Astrocyte (in vitro differentiated cells and primary cell): ENCODE measurements around the gene PPP2R5D. TPM values are rescaled to one million over a fixed set of nuclear protein-coding genes. Genes with fewer than 3 reads are reported as not detected.
A peak's percentile ranks its signal among the peaks of the same experiment; 100 is the strongest.

Experiments
- DNase-seq: peaks from one replicate; pipeline ENCODE4 v3.0.0-alpha.2; 2010; ENCODE audit warnings: low read depth
- FAIRE-seq: peaks from 2 replicates; lab custom pipeline; 2011; peaks lifted over from hg19 to GRCh38; lab: Jason Lieb, UNC
- H2AFZ ChIP-seq: 2 replicates; pipeline ENCODE4 v1.6.0; 2012; ENCODE audit warnings: low read depth, low read length, inconsistent platforms
- H3K27ac ChIP-seq: 2 replicates; pipeline ENCODE4 v1.5.1; 2011; ENCODE audit warnings: low read depth, low read length, inconsistent platforms
- H3K27me3 ChIP-seq: 2 replicates; pipeline ENCODE4 v1.6.0; 2011; ENCODE audit warnings: low read length, inconsistent platforms; ENCODE audit not compliant: insufficient read depth
- H3K36me3 ChIP-seq: 2 replicates; pipeline ENCODE4 v1.5.1; 2011; ENCODE audit warnings: low read length, inconsistent platforms; ENCODE audit not compliant: insufficient read depth
- H3K4me1 ChIP-seq: 2 replicates; pipeline ENCODE4 v1.5.1; 2011; ENCODE audit warnings: low read length, inconsistent platforms; ENCODE audit not compliant: insufficient read depth
- H3K4me2 ChIP-seq: 2 replicates; pipeline ENCODE4 v1.6.0; 2012; ENCODE audit warnings: low read length, inconsistent platforms
- H3K4me3 ChIP-seq: 2 replicates; pipeline ENCODE4 v1.5.1; 2011; ENCODE audit warnings: low read depth, mild to moderate bottlenecking, low read length, inconsistent platforms; ENCODE audit not compliant: insufficient read depth
- H3K79me2 ChIP-seq: 2 replicates; pipeline ENCODE4 v1.6.0; 2012; ENCODE audit warnings: mild to moderate bottlenecking, low read length, inconsistent platforms; ENCODE audit not compliant: insufficient read depth
- H3K9ac ChIP-seq: 2 replicates; pipeline ENCODE4 v1.6.0; 2012; ENCODE audit warnings: mild to moderate bottlenecking, low read length, inconsistent platforms
- H3K9me3 ChIP-seq: 2 replicates; pipeline ENCODE4 v1.5.1; 2012; ENCODE audit warnings: low read depth, mild to moderate bottlenecking, low read length, inconsistent platforms; ENCODE audit not compliant: insufficient read depth
- H4K20me1 ChIP-seq: 2 replicates; pipeline ENCODE4 v1.6.0; 2012; ENCODE audit warnings: low read length, inconsistent platforms; ENCODE audit not compliant: insufficient read depth
- H3K27ac Mint-ChIP-seq: one replicate; pipeline ENCODE4 v1.8.0; 2021; ENCODE audit warnings: mild to moderate bottlenecking, mixed read lengths; ENCODE audit not compliant: unreplicated experiment
- H3K27me3 Mint-ChIP-seq: one replicate; pipeline ENCODE4 v1.8.0; 2021; ENCODE audit warnings: low read depth, mixed read lengths; ENCODE audit not compliant: unreplicated experiment
- H3K36me3 Mint-ChIP-seq: one replicate; pipeline ENCODE4 v1.8.0; 2021; ENCODE audit warnings: low read depth, mixed read lengths; ENCODE audit not compliant: unreplicated experiment
- H3K4me1 Mint-ChIP-seq: one replicate; pipeline ENCODE4 v1.8.0; 2021; ENCODE audit warnings: low read depth, mixed read lengths; ENCODE audit not compliant: unreplicated experiment
- H3K4me3 Mint-ChIP-seq: one replicate; pipeline ENCODE4 v1.8.0; 2021; ENCODE audit warnings: mild to moderate bottlenecking, moderate library complexity, mixed read lengths; ENCODE audit not compliant: unreplicated experiment
- H3K9me3 Mint-ChIP-seq: one replicate; pipeline ENCODE4 v1.8.0; 2021; ENCODE audit warnings: mild to moderate bottlenecking, mixed read lengths; ENCODE audit not compliant: unreplicated experiment
- CTCF ChIP-seq: IDR thresholded peaks from 2 replicates; pipeline ENCODE4 v1.5.1; 2011; ENCODE audit warnings: low read depth, mild to moderate bottlenecking, inconsistent platforms, low read length, moderate library complexity; ENCODE audit not compliant: insufficient read depth
- EZH2 ChIP-seq: IDR thresholded peaks from 2 replicates; pipeline ENCODE4 v1.6.1; 2012; ENCODE audit warnings: mild to moderate bottlenecking, low read length, inconsistent platforms; ENCODE audit not compliant: insufficient read depth
- total RNA-seq: library from RNA; stranded (reverse); gene quantifications from 2 replicates; pipeline ENCODE4 v1.2.1, GENCODE V29; 2021

PPP2R5D gene
- total RNA-seq, 1 donor from 2014 or later = 53.0 TPM

- Mint-ChIP-seq H3K36me3 (peaks cover 16% of the 10 kb centered on the region), H3K27me3 (no peaks in the 10 kb centered on the region), H3K4me3 (peak within 1 kb of the TSS; percentile 97), H3K27ac (peak within 1 kb of the TSS; percentile 97), H3K9me3 (no peaks in the 10 kb centered on the region), H3K4me1 (peaks cover 11% of the 10 kb centered on the region)
- peak within 1 kb of the TSS; percentile 94 for H2AFZ ChIP-seq
- H3K4me2 ChIP-seq = peak within 1 kb of the TSS; percentile 95
- peaks cover 70% of the 10 kb centered on the region for H3K79me2 ChIP-seq
- DNase-seq = peak; percentile 48
- H3K4me3 ChIP-seq = peak within 1 kb of the TSS; percentile 100
- peaks cover 31% of the 10 kb centered on the region for H4K20me1 ChIP-seq
- H3K9ac ChIP-seq = peak within 1 kb of the TSS; percentile 98
- H3K9me3 ChIP-seq = no peaks in the 10 kb centered on the region
- H3K36me3 ChIP-seq = peaks cover 37% of the 10 kb centered on the region
- peaks cover 12% of the 10 kb centered on the region for H3K4me1 ChIP-seq
- no peak for FAIRE-seq
- peak within 1 kb of the TSS; percentile 74 for H3K27ac ChIP-seq
- no peaks in the 10 kb centered on the region for H3K27me3 ChIP-seq
- no peak for TF ChIP-seq EZH2
- TF ChIP-seq CTCF = no peak
Measured at GRCh38 chr6:43021270-43022047, 37.1 kb downstream of the PPP2R5D start, which contains the start of gene RRP36. TSS of gene RRP36 (plus strand) at chr6:43021623. CDS start at chr6:43021655, 32 bp downstream.

GRCh38 chr6:43024436-43024835 is 40.1 kb downstream of the PPP2R5D start:
- peaks cover 50% of the 10 kb centered on the region for H3K36me3 ChIP-seq
- no peaks in the 10 kb centered on the region for H3K9me3 Mint-ChIP-seq
- peaks cover 15% of the 10 kb centered on the region for H3K36me3 Mint-ChIP-seq
- H2AFZ ChIP-seq = no peak overlapping the region
- H3K27ac Mint-ChIP-seq = no peak overlapping the region
- FAIRE-seq = no peak
- peak overlapping the region; percentile 69 for H3K4me3 Mint-ChIP-seq
- peaks cover 52% of the 10 kb centered on the region for H3K79me2 ChIP-seq
- H3K9ac ChIP-seq = peak overlapping the region; percentile 2
- H3K9me3 ChIP-seq = no peaks in the 10 kb centered on the region
- H3K4me2 ChIP-seq = peak overlapping the region; percentile 3
- no peaks in the 10 kb centered on the region for H3K27me3 Mint-ChIP-seq
- H3K27ac ChIP-seq = no peak overlapping the region
- no peaks in the 10 kb centered on the region for H3K27me3 ChIP-seq
- H3K4me1 ChIP-seq = peaks cover 7% of the 10 kb centered on the region
- no peak for TF ChIP-seq EZH2
- TF ChIP-seq CTCF = no peak
- no peak for DNase-seq
- H3K4me3 ChIP-seq = no peak overlapping the region
- peaks cover 7% of the 10 kb centered on the region for H3K4me1 Mint-ChIP-seq
- peaks cover 37% of the 10 kb centered on the region for H4K20me1 ChIP-seq

- Histone ChIP-seq H3K36me3 (peaks cover 49% of the 10 kb centered on the region), H2AFZ (no peak overlapping the region), H3K9ac (no peak overlapping the region), H3K79me2 (peaks cover 41% of the 10 kb centered on the region), H3K27me3 (no peaks in the 10 kb centered on the region), H3K4me2 (no peak overlapping the region), H3K4me1 (peaks cover under 1% of the 10 kb centered on the region), H3K4me3 (no peak overlapping the region), H4K20me1 (peaks cover 37% of the 10 kb centered on the region), H3K9me3 (no peaks in the 10 kb centered on the region), H3K27ac (no peak overlapping the region)
- Mint-ChIP-seq H3K27me3 (no peaks in the 10 kb centered on the region), H3K9me3 (no peaks in the 10 kb centered on the region), H3K36me3 (peaks cover 16% of the 10 kb centered on the region), H3K4me1 (peaks cover 5% of the 10 kb centered on the region), H3K27ac (peak overlapping the region; percentile 72), H3K4me3 (no peak overlapping the region)
- no peak for DNase-seq
- no peak for FAIRE-seq
- TF ChIP-seq EZH2 = no peak
- TF ChIP-seq CTCF = no peak
Measured at GRCh38 chr6:43026365-43026764, 42.0 kb downstream of the PPP2R5D start.
